Keratinocyte (primary cell): ENCODE data around the gene NR3C2. TPM values are rescaled to one million over a fixed set of nuclear protein-coding genes. Genes with fewer than 3 reads are reported as not detected.

ENCODE experiments used
- DNase-seq: peaks from one replicate; pipeline ENCODE4 v3.0.0-alpha.2; 2011; ENCODE audit warnings: low read depth, missing footprints, low spot score
- FAIRE-seq: peaks from 2 replicates; lab custom pipeline; 2011; peaks lifted over from hg19 to GRCh38; lab: Jason Lieb, UNC
- H2AFZ ChIP-seq: 2 replicates; pipeline ENCODE4 v1.6.0; 2012; ENCODE audit warnings: low read length, control low read depth, inconsistent platforms; ENCODE audit not compliant: control insufficient read depth
- H3K27ac ChIP-seq: 2 replicates; pipeline ENCODE4 v1.5.1; 2011; ENCODE audit warnings: low read length; ENCODE audit not compliant: control insufficient read depth, insufficient read depth
- H3K27me3 ChIP-seq: 3 replicates; pipeline ENCODE4 v1.6.0; 2011; ENCODE audit warnings: low read length; ENCODE audit not compliant: control insufficient read depth, insufficient read depth; ENCODE audit errors: extremely low read depth
- H3K36me3 ChIP-seq, 2 experiments: 2 replicates in 1 of 2; 3 replicates in 1 of 2; pipeline ENCODE4 v1.5.1; 2011; ENCODE audit warnings: low read length in 2 of 2, mild to moderate bottlenecking in 1 of 2; ENCODE audit not compliant: control insufficient read depth in 2 of 2, insufficient read depth in 2 of 2; ENCODE audit errors: extremely low read depth in 1 of 2
- H3K4me1 ChIP-seq: 3 replicates; pipeline ENCODE4 v1.5.1; 2011; ENCODE audit warnings: low read length; ENCODE audit not compliant: control insufficient read depth, insufficient read depth; ENCODE audit errors: extremely low read depth
- H3K4me2 ChIP-seq: 3 replicates; pipeline ENCODE4 v1.6.0; 2011; ENCODE audit warnings: low read depth, low read length; ENCODE audit not compliant: control insufficient read depth, insufficient read depth; ENCODE audit errors: extremely low read depth
- H3K4me3 ChIP-seq, 3 experiments: fragments of 200-600 bp in 1 of 3; sonication (generic) in 1 of 3; 2 replicates in 2 of 3; 3 replicates in 1 of 3; pipeline ENCODE4 v1.5.1; 2011 to 2016; ENCODE audit warnings: low read length in 3 of 3, mild to moderate bottlenecking in 3 of 3, control low read depth in 2 of 3, inconsistent platforms in 1 of 3, low read depth in 1 of 3, mixed read lengths in 1 of 3, mixed run types in 1 of 3, moderate library complexity in 1 of 3; ENCODE audit not compliant: control insufficient read depth in 2 of 3, insufficient read depth in 2 of 3; ENCODE audit errors: extremely low read depth in 1 of 3
- H3K79me2 ChIP-seq: 2 replicates; pipeline ENCODE4 v1.6.0; 2012; ENCODE audit warnings: low read length; ENCODE audit not compliant: control insufficient read depth, insufficient read depth
- H3K9ac ChIP-seq: 3 replicates; pipeline ENCODE4 v1.6.0; 2011; ENCODE audit warnings: low read length; ENCODE audit not compliant: control insufficient read depth, insufficient read depth; ENCODE audit errors: extremely low read depth
- H3K9me1 ChIP-seq: 3 replicates; pipeline ENCODE4 v1.6.0; 2011; ENCODE audit warnings: low read length; ENCODE audit not compliant: control insufficient read depth, insufficient read depth; ENCODE audit errors: extremely low read depth
- H3K9me3 ChIP-seq: 2 replicates; pipeline ENCODE4 v1.5.1; 2012; ENCODE audit warnings: low read depth, low read length; ENCODE audit not compliant: control insufficient read depth
- H4K20me1 ChIP-seq: 3 replicates; pipeline ENCODE4 v1.6.0; 2011; ENCODE audit warnings: low read length; ENCODE audit not compliant: control insufficient read depth, insufficient read depth; ENCODE audit errors: extremely low read depth
- CTCF ChIP-seq, 3 experiments: IDR thresholded peaks in 1 of 3; conservative IDR thresholded peaks in 1 of 3; optimal IDR thresholded peaks in 1 of 3; 2 replicates in 2 of 3; 3 replicates in 1 of 3; pipeline versions ENCODE3 to v1.5.1; 2011; ENCODE audit warnings: low read length in 3 of 3, mild to moderate bottlenecking in 3 of 3, moderate library complexity in 2 of 3, control low read depth in 1 of 3, inconsistent platforms in 1 of 3; ENCODE audit not compliant: insufficient read depth in 2 of 3; ENCODE audit errors: extremely low read depth in 1 of 3
- EZH2 ChIP-seq: IDR thresholded peaks from one replicate; pipeline ENCODE4 v1.6.1; 2012; ENCODE audit warnings: inconsistent platforms, mild to moderate bottlenecking, low read length, moderate library complexity
- dilution Hi-C: fragments of 300-500 bp; cut with MboI; formaldehyde crosslinking; loops from one replicate; pipeline ENCODE4 v1.7.0; 2020; ENCODE audit warnings: low sequenced_read_pairs; ENCODE audit not compliant: extremely low pct_ligation_motif_present
- polyA plus RNA-seq, 5 experiments: library from polyadenylated mRNA; depleted of rRNA in 3 of 5; stranded (reverse) in 3 of 5; stranded (forward) in 1 of 5; unstranded in 1 of 5; fragments of >200 nt; gene quantifications; 1 replicate in 1 of 5; 2 replicates in 3 of 5; 3 replicates in 1 of 5; pipeline versions ENCODE4 v1.2.1 to v1.2.3, GENCODE V29; 2011 to 2012; ENCODE audit warnings: missing spikeins in 2 of 5, low read depth in 1 of 5, low replicate concordance in 1 of 5

The NR3C2 gene
- polyA plus RNA-seq, 1 donor (not counting 4 experiments of a cell fraction or from before 2014, with no cell fraction given): 1.5 TPM

DNA sequence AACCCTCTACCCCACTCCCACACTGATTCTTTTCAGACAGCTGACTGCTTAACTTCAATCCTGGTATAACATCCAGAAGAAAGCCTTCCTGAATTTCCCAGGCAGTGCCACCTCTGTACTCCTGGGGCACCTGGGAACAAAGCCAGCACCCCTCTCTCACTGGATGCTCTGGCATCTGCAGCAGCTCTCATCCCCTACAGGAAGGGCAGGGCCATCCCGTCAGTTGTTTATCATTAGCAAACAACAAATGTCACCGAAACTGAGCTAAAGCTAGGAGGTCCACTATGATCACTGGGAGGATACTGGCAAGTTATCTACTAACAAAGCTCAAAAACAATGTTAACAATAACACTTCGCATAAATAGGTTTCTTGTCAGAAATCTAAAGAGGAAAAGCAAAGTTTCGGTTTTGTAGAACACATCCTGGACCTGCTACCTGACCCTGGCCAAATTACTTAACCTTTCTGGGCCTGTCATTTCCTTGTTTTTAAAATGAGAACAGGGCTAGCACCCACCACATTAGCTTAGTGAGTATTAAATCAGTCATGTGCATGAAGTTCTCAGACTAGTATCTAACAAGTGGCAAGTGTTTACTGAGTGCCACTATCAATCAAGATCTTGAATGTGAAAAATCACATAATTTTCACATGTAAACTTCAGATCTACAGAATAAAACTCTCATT lies 86.6 kb downstream of the NR3C2 start:
- TF ChIP-seq EZH2 (no peak), CTCF (optimal IDR thresholded peaks at IDR 0.05 in 1 of 3, IDR thresholded peaks at IDR 0.05 in 1 of 3, conservative IDR thresholded peaks at IDR 0.05 in 1 of 3; ENCODE audit: extremely low read depth in 1 of 3, insufficient read depth in 2 of 3, low read length in 3 of 3) (no peak)
- Histone ChIP-seq H3K4me2 (no peak overlapping the region), H3K4me1 (no peaks in the 10 kb centered on the region), H3K9me3 (no peaks in the 10 kb centered on the region), H3K4me3 (no peak overlapping the region), H3K79me2 (no peaks in the 10 kb centered on the region), H3K9me1 (no peaks in the 10 kb centered on the region), H3K27me3 (no peaks in the 10 kb centered on the region), H3K27ac (no peak overlapping the region), H2AFZ (no peak overlapping the region), H4K20me1 (no peaks in the 10 kb centered on the region), H3K36me3 (no peaks in the 10 kb centered on the region), H3K9ac (no peak overlapping the region)
- no peak for DNase-seq
- dilution Hi-C loops: no loop called here
- no peak for FAIRE-seq

- no peaks in the 10 kb centered on the region for H3K79me2 ChIP-seq
- TF ChIP-seq EZH2: no peak
- no peak for TF ChIP-seq CTCF (optimal IDR thresholded peaks at IDR 0.05 in 1 of 3, IDR thresholded peaks at IDR 0.05 in 1 of 3, conservative IDR thresholded peaks at IDR 0.05 in 1 of 3; ENCODE audit: extremely low read depth in 1 of 3, insufficient read depth in 2 of 3, low read length in 3 of 3)
- no peaks in the 10 kb centered on the region for H3K9me3 ChIP-seq
- no peaks in the 10 kb centered on the region for H3K36me3 ChIP-seq
- no peak overlapping the region for H3K4me3 ChIP-seq
- no peak overlapping the region for H3K9ac ChIP-seq
- no peaks in the 10 kb centered on the region for H3K9me1 ChIP-seq
- DNase-seq (no peak), FAIRE-seq (no peak)
- H3K27ac ChIP-seq: no peak overlapping the region
- dilution Hi-C loops: no loop called here
- no peaks in the 10 kb centered on the region for H4K20me1 ChIP-seq
- H3K4me1 ChIP-seq: no peaks in the 10 kb centered on the region
- no peaks in the 10 kb centered on the region for H3K27me3 ChIP-seq
- H3K4me2 ChIP-seq: no peak overlapping the region
- no peak overlapping the region for H2AFZ ChIP-seq
These were observed 88.0 kb downstream of the NR3C2 start for GRCh38 chr4:148354186-148354585.
